Activated naive CD4-positive, alpha-beta T cell treated with anti-CD3 and anti-CD28 coated beads for 36 hours (primary cell): ENCODE data around the gene FEZF1. TPM values are rescaled to one million over a fixed set of nuclear protein-coding genes. Genes with fewer than 3 reads are reported as not detected.

Source experiments
- CTCF ChIA-PET: fragments of 350-600 bp; sonication (Branson Sonifier 250); formaldehyde crosslinking; loops from one replicate; lab custom pipeline; 2021; ENCODE audit warnings: antibody characterized with exemption; lab: Charles Lee
- DNase-seq: peaks from one replicate; pipeline ENCODE4 v3.0.0-alpha.2; 2020
- H3K27ac Mint-ChIP-seq: one replicate; pipeline ENCODE4 v1.8.0; 2021; ENCODE audit warnings: mild to moderate bottlenecking, mixed read lengths
- H3K27me3 Mint-ChIP-seq: one replicate; pipeline ENCODE4 v1.8.0; 2021; ENCODE audit warnings: low read depth, mixed read lengths
- H3K36me3 Mint-ChIP-seq: one replicate; pipeline ENCODE4 v1.8.0; 2021; ENCODE audit warnings: low read depth, mixed read lengths
- H3K4me1 Mint-ChIP-seq: one replicate; pipeline ENCODE4 v1.8.0; 2021; ENCODE audit warnings: low read depth, mixed read lengths
- H3K4me3 Mint-ChIP-seq: one replicate; pipeline ENCODE4 v1.8.0; 2021; ENCODE audit warnings: mild to moderate bottlenecking, moderate library complexity, mixed read lengths
- H3K9me3 Mint-ChIP-seq: one replicate; pipeline ENCODE4 v1.8.0; 2021; ENCODE audit warnings: mixed read lengths
- intact Hi-C: fragments of 100-400 bp; cut with micrococcal nuclease; formaldehyde crosslinking; loops from one replicate; pipeline ENCODE4 v1.15.1; 2023
- total RNA-seq, 2 experiments: library from RNA; stranded (reverse); gene quantifications; one replicate each; pipeline ENCODE4 v1.2.3, GENCODE V29; 2021

The FEZF1 gene
- total RNA-seq = not detected

- Mint-ChIP-seq H3K27ac (no peak within 1 kb of the TSS), H3K36me3 (peaks cover 1% of the 10 kb centered on the region), H3K4me1 (peaks cover 3% of the 10 kb centered on the region), H3K9me3 (no peaks in the 10 kb centered on the region), H3K27me3 (peaks cover 76% of the 10 kb centered on the region), H3K4me3 (no peak within 1 kb of the TSS)
- intact Hi-C loops = no loop called here
- CTCF ChIA-PET = no interaction called here
- DNase-seq = no peak
Measured at GRCh38 chr7:122304319-122304975, at the start of gene FEZF1. Gene FEZF1 (minus strand): TSS chr7:122304750. CDS start chr7:122304437, 313 bp downstream.

- CTCF ChIA-PET = no interaction called here
- no peaks in the 10 kb centered on the region for H3K27me3 Mint-ChIP-seq
- H3K4me1 Mint-ChIP-seq = no peaks in the 10 kb centered on the region
- H3K27ac Mint-ChIP-seq = no peak overlapping the region
- no peak overlapping the region for H3K4me3 Mint-ChIP-seq
- H3K36me3 Mint-ChIP-seq = no peaks in the 10 kb centered on the region
- no peak for DNase-seq
- H3K9me3 Mint-ChIP-seq = peaks cover 3% of the 10 kb centered on the region
- intact Hi-C loops = no loop called here
Measured at GRCh38 chr7:122352454-122352853, 47.9 kb upstream of the FEZF1 start.

GRCh38 chr7:122350701-122351100 is 46.2 kb upstream of the FEZF1 start:
- intact Hi-C loops = no loop called here
- Mint-ChIP-seq H3K36me3 (no peaks in the 10 kb centered on the region), H3K4me3 (no peak overlapping the region), H3K4me1 (no peaks in the 10 kb centered on the region), H3K9me3 (no peaks in the 10 kb centered on the region), H3K27ac (no peak overlapping the region), H3K27me3 (no peaks in the 10 kb centered on the region)
- CTCF ChIA-PET = no interaction called here
- DNase-seq = no peak

GRCh38 chr7:122344303-122344620 is 39.7 kb upstream of the FEZF1 start:
- no peak for DNase-seq

GRCh38 chr7:122343601-122344302 is 39.2 kb upstream of the FEZF1 start:
- Mint-ChIP-seq H3K36me3 (no peaks in the 10 kb centered on the region), H3K4me1 (no peaks in the 10 kb centered on the region), H3K27ac (no peak overlapping the region), H3K27me3 (no peaks in the 10 kb centered on the region), H3K9me3 (no peaks in the 10 kb centered on the region), H3K4me3 (no peak overlapping the region)
- CTCF ChIA-PET = no interaction called here
- intact Hi-C loops = no loop called here
- no peak for DNase-seq

More at GRCh38 chr7:122344303-122344620, 39.7 kb upstream of the FEZF1 start:
- no peaks in the 10 kb centered on the region for H3K36me3 Mint-ChIP-seq
- H3K4me3 Mint-ChIP-seq = no peak overlapping the region
- CTCF ChIA-PET = no interaction called here
- no peaks in the 10 kb centered on the region for H3K9me3 Mint-ChIP-seq
- no peak overlapping the region for H3K27ac Mint-ChIP-seq
- no peaks in the 10 kb centered on the region for H3K4me1 Mint-ChIP-seq
- H3K27me3 Mint-ChIP-seq = no peaks in the 10 kb centered on the region
- intact Hi-C loops = no loop called here

GRCh38 chr7:122340427-122340826 is 35.9 kb upstream of the FEZF1 start:
- Mint-ChIP-seq H3K36me3 (no peaks in the 10 kb centered on the region), H3K9me3 (no peaks in the 10 kb centered on the region), H3K4me3 (no peak overlapping the region), H3K27ac (no peak overlapping the region), H3K4me1 (no peaks in the 10 kb centered on the region), H3K27me3 (no peaks in the 10 kb centered on the region)
- CTCF ChIA-PET = no interaction called here
- no peak for DNase-seq
- intact Hi-C loops = no loop called here

GRCh38 chr7:122339145-122339904 is 34.8 kb upstream of the FEZF1 start:
- no peak for DNase-seq
- CTCF ChIA-PET = no interaction called here
- intact Hi-C loops = no loop called here
- Mint-ChIP-seq H3K4me1 (no peaks in the 10 kb centered on the region), H3K9me3 (no peaks in the 10 kb centered on the region), H3K4me3 (no peak overlapping the region), H3K27ac (no peak overlapping the region), H3K27me3 (no peaks in the 10 kb centered on the region), H3K36me3 (no peaks in the 10 kb centered on the region)

GRCh38 chr7:122337011-122337410 is 32.5 kb upstream of the FEZF1 start:
- intact Hi-C loops = no loop called here
- no peak overlapping the region for H3K4me3 Mint-ChIP-seq
- CTCF ChIA-PET = interaction anchor here (0.8 kb wide), 1 partner anchor 724 kb away, joined by 4 read pairs; no protein-coding TSS in a partner anchor

GRCh38 chr7:122329145-122329802 is 24.7 kb upstream of the FEZF1 start:
- Mint-ChIP-seq H3K27ac (no peak overlapping the region), H3K36me3 (no peaks in the 10 kb centered on the region), H3K4me1 (no peaks in the 10 kb centered on the region), H3K9me3 (no peaks in the 10 kb centered on the region), H3K4me3 (no peak overlapping the region), H3K27me3 (no peaks in the 10 kb centered on the region)
- CTCF ChIA-PET = no interaction called here
- intact Hi-C loops = no loop called here
- no peak for DNase-seq

More at GRCh38 chr7:122337011-122337410, 32.5 kb upstream of the FEZF1 start:
- no peaks in the 10 kb centered on the region for H3K4me1 Mint-ChIP-seq
- no peak for DNase-seq
- no peaks in the 10 kb centered on the region for H3K36me3 Mint-ChIP-seq
- no peaks in the 10 kb centered on the region for H3K27me3 Mint-ChIP-seq
- H3K9me3 Mint-ChIP-seq = no peaks in the 10 kb centered on the region
- no peak overlapping the region for H3K27ac Mint-ChIP-seq

GRCh38 chr7:122327969-122328368 is 23.4 kb upstream of the FEZF1 start:
- H3K27ac Mint-ChIP-seq = no peak overlapping the region
- no peaks in the 10 kb centered on the region for H3K9me3 Mint-ChIP-seq
- CTCF ChIA-PET = no interaction called here
- H3K4me3 Mint-ChIP-seq = no peak overlapping the region
- no peaks in the 10 kb centered on the region for H3K27me3 Mint-ChIP-seq
- no peak for DNase-seq
- no peaks in the 10 kb centered on the region for H3K4me1 Mint-ChIP-seq
- intact Hi-C loops = no loop called here
- H3K36me3 Mint-ChIP-seq = no peaks in the 10 kb centered on the region

GRCh38 chr7:122316467-122317388 is 12.2 kb upstream of the FEZF1 start:
- peaks cover 1% of the 10 kb centered on the region for H3K9me3 Mint-ChIP-seq

More at GRCh38 chr7:122316467-122317388, 12.2 kb upstream of the FEZF1 start:
- H3K27me3 Mint-ChIP-seq = peaks cover 58% of the 10 kb centered on the region
- CTCF ChIA-PET = no interaction called here
- no peak for DNase-seq
- intact Hi-C loops = no loop called here
- H3K27ac Mint-ChIP-seq = no peak overlapping the region
- no peak overlapping the region for H3K4me3 Mint-ChIP-seq
- H3K36me3 Mint-ChIP-seq = peaks cover 4% of the 10 kb centered on the region
- H3K4me1 Mint-ChIP-seq = peaks cover 2% of the 10 kb centered on the region
